ENCODE measurements around the gene HERC3. TPM values are rescaled to one million over a fixed set of nuclear protein-coding genes. Genes with fewer than 3 reads are reported as not detected.
A peak's percentile ranks its signal among the peaks of the same experiment; 100 is the strongest.

HERC3 gene
- total RNA-seq, 1 donor from 2014 or later, result 41.0 TPM

DNA sequence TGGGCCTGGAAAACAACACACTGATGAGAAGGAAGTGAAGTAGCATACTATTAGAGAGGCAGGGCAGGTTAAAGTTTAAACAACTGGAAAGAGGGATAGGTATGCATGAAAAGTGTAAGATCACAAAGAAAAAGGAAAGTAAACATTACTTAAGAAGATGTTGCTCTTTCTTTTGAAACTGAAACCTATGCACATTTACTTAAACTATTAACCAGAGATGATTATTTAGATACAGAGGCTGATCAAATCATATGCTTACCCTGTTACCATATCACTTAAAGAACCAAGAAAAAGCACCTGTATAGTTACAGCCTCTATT lies 67.6 kb downstream of the HERC3 start:
- DNase-seq (ENCODE audit: low spot score), result no peak

- DNase-seq (ENCODE audit: low spot score), result peak; percentile 28
Measured at GRCh38 chr4:88660446-88661294, 68.4 kb downstream of the HERC3 start.

DNA sequence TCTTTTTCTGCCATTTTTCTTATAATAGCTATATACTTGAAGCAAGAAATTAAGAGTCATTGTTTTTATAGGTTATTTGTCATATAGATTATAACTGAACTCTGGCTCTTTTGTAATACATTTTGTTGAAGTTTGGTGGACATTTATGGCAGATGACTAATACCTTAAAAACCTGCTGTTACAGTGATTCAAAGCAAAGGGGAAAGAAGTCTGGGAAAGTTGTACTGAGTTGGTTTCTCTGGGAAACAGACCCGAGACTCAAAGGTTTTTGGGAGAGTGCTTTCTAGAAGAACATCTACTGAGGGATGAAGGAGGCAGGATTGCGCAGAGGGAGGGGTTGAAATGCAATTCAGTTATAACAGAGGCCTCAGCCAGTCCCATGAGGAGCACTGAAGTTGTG lies 69.5 kb downstream of the HERC3 start:
- no peak for DNase-seq (ENCODE audit: low spot score)

GRCh38 chr4:88672987-88673386 lies 80.7 kb downstream of the HERC3 start:
- no peak for DNase-seq (ENCODE audit: low spot score)

GRCh38 chr4:88673886-88674285 lies 81.6 kb downstream of the HERC3 start:
- DNase-seq (ENCODE audit: low spot score), result no peak

- no peak for DNase-seq (ENCODE audit: low spot score)
Measured at GRCh38 chr4:88674565-88674964, 82.3 kb downstream of the HERC3 start.

- no peak for DNase-seq (ENCODE audit: low spot score)
Measured at GRCh38 chr4:88674979-88675378, 82.7 kb downstream of the HERC3 start.

GRCh38 chr4:88675543-88675942 lies 83.3 kb downstream of the HERC3 start:
- no peak for DNase-seq (ENCODE audit: low spot score)

DNA sequence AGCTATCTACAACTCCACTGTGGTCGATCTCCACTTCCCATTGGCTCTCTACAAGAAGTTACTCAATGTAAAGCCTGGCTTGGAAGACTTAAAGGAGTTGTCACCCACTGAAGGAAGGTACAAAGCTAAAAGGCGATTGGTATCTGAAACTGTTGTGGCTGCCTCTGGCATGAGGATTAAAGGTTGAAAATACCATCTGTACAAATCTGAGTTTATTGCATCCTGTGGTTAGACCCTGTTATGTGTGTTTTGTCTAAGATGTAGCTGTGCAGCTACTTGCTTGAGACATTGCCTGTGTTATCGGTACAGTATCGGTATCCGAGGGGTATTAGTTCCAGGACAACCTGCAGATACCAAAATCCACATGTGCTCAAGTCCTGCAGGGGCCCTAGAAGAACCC lies 88.9 kb downstream of the HERC3 start:
- DNase-seq (ENCODE audit: low spot score), result no peak

DNA sequence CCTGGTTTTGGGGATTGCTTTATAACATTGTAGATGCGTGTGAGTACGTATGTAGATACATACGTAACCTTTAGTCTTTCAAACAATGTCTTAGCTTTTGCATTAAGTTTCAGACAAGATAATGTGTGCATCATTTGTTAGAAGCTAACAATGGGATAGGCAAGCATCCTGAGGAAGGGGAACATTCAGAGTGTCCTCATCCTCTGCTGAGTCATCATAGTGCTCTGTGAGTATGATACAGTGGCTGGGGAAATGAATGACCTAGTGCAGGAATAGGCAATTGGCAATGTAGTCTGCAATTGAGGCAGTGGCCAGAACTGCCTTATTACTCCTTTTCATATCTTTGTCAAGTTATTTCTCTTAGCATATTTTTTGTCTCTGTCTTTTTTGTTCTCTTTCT lies 98.1 kb downstream of the HERC3 start:
- DNase-seq (ENCODE audit: low spot score), result no peak

GRCh38 chr4:88693792-88694191 lies 101.5 kb downstream of the HERC3 start:
- no peak for DNase-seq (ENCODE audit: low spot score)

DNA sequence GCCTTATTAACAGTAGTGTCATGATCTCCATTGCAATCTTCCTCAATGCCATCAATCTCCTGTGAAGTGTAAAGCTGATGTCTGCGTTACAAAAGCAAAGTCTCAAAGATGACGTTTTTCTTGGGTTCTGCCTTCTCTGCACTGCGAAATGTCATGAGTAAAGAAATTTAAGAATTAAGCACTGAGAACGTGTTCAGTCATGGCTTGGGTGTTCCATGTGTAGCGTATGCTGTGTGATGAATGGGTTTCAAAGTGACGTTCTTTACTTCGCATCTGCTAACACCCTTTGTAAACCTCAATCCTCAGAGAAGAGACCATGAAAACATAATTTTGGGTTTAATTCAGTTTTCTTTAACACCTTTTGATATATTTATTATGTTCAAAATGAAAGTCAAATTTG lies 104.3 kb downstream of the HERC3 start:
- DNase-seq (ENCODE audit: low spot score), result no peak

DNA sequence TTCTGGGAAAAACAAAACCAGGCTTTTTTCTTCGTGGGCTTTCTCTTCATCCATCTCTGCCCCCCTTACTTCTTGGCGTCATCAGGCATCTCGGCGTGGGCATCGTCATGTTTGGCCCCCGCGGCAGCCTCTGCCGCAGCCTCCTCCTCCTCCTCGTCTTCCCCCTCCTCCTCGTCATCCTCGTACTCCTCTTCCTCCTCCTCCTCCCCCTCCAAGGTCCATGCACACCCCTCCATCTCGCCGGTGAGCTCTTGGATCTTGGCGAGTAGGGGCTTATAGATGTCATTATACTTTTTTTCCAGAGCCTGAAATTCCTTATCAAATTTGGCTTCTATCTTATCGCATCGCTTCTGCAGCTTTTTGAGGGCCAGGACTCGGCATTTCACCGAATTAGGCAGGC lies 104.9 kb downstream of the HERC3 start:
- peak; percentile 10 for DNase-seq (ENCODE audit: low spot score)

DNA sequence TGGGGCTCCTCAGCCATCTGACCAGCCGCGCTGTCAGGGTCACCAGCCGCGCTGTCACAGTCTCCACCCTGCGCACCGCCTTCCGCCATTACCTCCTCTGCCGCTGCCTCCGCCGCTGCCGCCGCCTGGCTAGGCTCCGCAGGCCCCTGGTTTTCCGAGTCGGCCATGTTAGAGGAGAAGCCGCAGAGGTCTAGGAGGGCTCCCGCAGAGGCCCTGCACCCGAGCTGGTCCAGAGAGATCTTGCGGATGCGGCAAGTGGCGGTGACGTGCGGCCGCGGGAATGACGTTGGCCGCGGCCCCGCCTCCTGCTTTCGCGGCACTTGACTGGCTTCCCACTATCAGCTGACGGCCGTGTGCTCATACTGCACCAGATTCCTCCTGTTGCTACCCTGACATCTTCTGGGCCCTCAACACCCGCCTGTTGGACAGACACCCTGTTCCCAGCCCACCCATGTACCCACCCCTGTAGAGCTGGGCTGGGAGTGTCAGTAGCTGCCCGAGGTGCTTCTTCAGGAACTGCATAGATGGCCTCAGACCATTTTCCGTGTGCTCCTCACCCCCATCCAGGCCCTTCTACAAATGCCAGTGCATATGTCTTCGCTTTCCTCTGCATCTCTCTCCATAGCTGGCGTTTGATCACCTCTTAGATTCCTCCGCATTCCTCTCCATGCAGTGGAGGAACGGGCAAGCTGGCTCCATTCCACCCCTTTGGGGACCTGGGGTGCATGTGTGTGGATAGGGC lies 105.5 kb downstream of the HERC3 start, which contains the start of gene NAP1L5:
Gene NAP1L5 (minus strand): TSS at position 242 of the 742 bp plus-strand sequence. CDS start 75 bp downstream, at position 167.
- DNase-seq (ENCODE audit: low spot score), result peak; percentile 70

DNA sequence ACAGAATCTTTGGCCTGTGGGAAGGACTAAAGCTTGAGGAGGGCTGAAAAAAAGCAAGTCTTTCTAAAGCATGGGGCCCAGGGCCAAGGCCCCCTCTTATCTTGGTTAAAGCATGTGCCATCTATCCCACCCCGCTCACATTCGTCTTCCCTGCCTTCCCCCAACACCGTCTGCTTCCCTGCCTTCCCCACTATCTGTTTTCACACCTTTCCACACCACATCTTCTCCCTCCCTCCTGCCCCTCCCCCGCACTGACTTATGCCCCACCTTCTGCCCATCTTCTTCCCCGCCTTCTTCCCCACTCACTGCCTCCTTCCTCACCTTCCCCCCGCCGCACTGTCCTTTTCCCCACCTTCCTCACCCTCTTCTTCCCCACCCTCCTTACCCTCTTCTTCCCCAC lies 106.2 kb downstream of the HERC3 start:
- DNase-seq (ENCODE audit: low spot score), result no peak

DNA sequence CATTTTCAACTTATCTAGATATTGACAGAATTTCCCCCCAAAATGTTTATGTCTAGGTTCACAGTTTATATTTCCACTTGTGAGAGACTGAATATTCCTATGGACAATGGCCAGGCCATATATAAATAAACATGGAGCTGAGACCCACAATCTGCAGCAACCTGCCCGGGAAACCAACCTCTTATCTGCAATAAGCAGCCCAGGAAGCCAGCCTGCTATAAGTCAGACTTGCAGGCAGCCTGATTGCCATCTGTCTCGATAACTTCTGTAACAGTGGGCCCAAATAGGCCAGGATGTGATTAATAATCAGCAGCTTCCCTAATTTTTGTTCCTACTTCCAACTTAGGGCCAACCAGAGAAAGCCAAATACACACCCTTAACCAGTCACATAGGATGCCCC lies 110.5 kb downstream of the HERC3 start:
- no peak for DNase-seq (ENCODE audit: low spot score)

DNA sequence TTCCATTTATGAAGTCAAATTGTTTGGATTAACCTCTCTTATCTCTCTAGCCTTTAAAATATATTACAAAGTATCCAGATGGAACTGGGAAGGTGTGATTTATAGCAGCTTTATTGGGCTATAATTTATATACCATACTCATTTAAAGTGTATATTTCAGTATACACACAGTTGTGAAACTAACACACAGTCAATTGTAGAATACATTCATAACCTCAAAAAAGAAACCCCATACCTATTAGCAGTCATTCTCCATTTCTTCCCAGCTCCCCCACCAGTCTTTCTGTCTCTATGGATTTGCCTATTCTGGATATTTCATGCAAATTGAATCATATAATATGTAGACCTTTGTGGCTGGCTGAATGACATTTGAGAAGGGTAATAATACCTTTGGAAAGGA lies 112.9 kb downstream of the HERC3 start:
- no peak for DNase-seq (ENCODE audit: low spot score)

DNA sequence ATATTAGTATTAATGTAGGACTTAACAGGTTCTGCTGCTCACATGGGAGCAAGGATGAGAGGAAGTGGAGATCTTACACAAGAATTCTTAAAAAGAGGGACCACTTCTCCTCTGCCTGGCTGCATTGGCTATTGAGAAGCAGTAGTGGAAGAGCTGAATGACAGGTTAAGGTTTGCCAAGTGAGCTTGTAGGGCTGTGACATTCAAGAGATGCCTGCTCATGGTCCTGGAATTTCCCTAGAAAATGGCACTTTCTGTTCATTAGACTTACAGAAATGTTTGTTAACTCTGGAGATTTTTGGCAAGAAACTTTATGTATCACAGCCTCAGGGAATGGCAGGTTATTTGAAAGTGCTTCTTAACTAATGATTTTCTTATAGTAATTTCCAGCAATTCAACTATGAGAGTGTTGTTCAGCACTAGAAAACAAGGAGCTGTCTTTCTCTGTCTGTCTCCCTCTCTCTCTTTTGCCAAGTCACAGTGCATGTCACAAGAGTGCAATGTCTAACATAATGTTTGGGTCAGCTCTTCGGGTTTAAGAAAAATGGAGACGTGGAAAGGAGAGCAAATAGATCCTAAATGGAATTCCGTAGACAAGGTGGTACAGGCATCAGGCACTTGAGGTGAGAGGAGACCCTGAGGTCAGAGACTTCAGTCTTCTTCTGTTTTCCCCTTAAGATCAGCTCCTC lies 113.7 kb downstream of the HERC3 start:
- no peak for DNase-seq (ENCODE audit: low spot score)

DNA sequence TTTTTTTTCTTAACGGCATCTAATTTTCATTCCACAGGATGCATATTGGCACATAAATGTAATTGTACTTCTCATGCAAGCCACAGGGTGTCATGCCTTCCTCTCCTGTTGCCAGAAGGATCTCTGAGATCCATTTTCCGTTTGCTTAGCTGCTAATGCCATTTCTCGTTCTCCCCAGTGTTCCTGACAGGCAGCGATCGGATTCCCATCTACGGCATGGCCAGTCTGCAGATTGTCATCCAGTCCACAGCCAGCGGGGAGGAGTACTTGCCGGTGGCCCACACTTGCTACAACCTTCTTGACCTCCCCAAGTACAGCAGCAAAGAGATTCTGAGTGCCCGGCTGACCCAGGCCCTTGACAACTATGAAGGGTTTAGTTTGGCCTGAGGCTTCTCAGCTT lies 114.3 kb downstream of the HERC3 start:
- no peak for DNase-seq (ENCODE audit: low spot score)

- no peak for DNase-seq (ENCODE audit: low spot score)
Measured at GRCh38 chr4:88709989-88710388, 117.7 kb downstream of the HERC3 start.

- no peak for DNase-seq (ENCODE audit: low spot score)
Measured at GRCh38 chr4:88713782-88714181, 121.5 kb downstream of the HERC3 start.

DNA sequence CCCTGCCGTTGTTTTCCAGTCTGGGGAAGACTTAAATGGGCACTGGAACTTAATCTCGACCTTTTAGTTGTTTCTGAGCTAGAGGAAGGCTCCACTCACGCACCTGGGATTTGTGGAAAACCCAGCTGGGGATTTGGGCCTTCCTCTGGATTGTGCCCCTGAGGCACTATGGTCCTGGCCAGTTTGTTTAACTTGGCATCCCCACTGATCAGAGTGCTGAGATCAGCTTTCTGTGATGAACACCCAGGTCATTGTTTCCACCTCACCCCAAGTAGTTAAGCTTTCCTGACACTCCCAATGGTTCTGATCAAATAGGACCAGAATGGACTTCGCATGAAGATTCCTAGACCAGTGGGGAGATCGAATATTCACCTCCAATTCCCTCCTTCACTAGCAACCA lies 125.8 kb downstream of the HERC3 start:
- DNase-seq (ENCODE audit: low spot score), result no peak

- DNase-seq (ENCODE audit: low spot score), result no peak
Measured at GRCh38 chr4:88719381-88719780, 127.1 kb downstream of the HERC3 start.
